GM12878 (cell line): ENCODE measurements around the gene SNX8. TPM values are rescaled to one million over a fixed set of nuclear protein-coding genes. Genes with fewer than 3 reads are reported as not detected.

Experiments
- ASH2L ChIP-seq: fragments of 300-600, 200-600 bp; sonication (generic); IDR thresholded peaks from 2 replicates; pipeline ENCODE4 v1.6.1; 2017; ENCODE audit warnings: low read depth, mild to moderate bottlenecking, borderline replicate concordance
- BACH1 ChIP-seq: fragments of 450-650 bp; IDR thresholded peaks from 2 replicates; pipeline ENCODE4 v1.6.1; 2017; ENCODE audit warnings: mild to moderate bottlenecking, borderline replicate concordance
- BCL11A ChIP-seq: IDR thresholded peaks from 2 replicates; pipeline ENCODE4 v1.6.1; 2011; ENCODE audit warnings: low read depth, low read length
- CBFB ChIP-seq: IDR thresholded peaks from 2 replicates; pipeline ENCODE4 v1.6.1; 2016; ENCODE audit warnings: antibody characterized with exemption, low read depth
- CHD1 ChIP-seq: IDR thresholded peaks from 2 replicates; pipeline ENCODE4 v1.6.1; 2012; ENCODE audit warnings: low read depth, low read length, improper control_type of control experiment
- CHD2 ChIP-seq: IDR thresholded peaks from 2 replicates; pipeline ENCODE4 v1.6.1; 2011; ENCODE audit warnings: low read depth, low read length, improper control_type of control experiment, borderline replicate concordance
- EED ChIP-seq: sonication (generic); IDR thresholded peaks from 2 replicates; pipeline ENCODE4 v1.6.1; 2016; ENCODE audit warnings: antibody characterized with exemption, low read depth
- HDAC2 ChIP-seq: fragments of 200-600 bp; sonication (generic); IDR thresholded peaks from 2 replicates; pipeline ENCODE4 v1.6.1; 2017
- NFIC ChIP-seq: IDR thresholded peaks from 2 replicates; pipeline ENCODE4 v1.6.1; 2012; ENCODE audit warnings: low read depth, mild to moderate bottlenecking, inconsistent platforms, low read length, moderate library complexity
- POLR2A ChIP-seq: IDR thresholded peaks from 2 replicates; pipeline ENCODE4 v1.6.1; 2011; ENCODE audit warnings: low read depth, mild to moderate bottlenecking, low read length
- POLR2AphosphoS5 ChIP-seq: IDR thresholded peaks from 2 replicates; pipeline ENCODE4 v1.6.1; 2011; ENCODE audit warnings: mild to moderate bottlenecking, low read length, inconsistent platforms
- SMARCA5 ChIP-seq: fragments of 450-650 bp; IDR thresholded peaks from 2 replicates; pipeline ENCODE4 v1.6.1; 2017; ENCODE audit warnings: mild to moderate bottlenecking
- WRNIP1 ChIP-seq: IDR thresholded peaks from 2 replicates; pipeline ENCODE4 v1.6.1; 2011; ENCODE audit warnings: low read depth, low read length, improper control_type of control experiment, borderline replicate concordance
- ZNF207 ChIP-seq: fragments of 450-650 bp; IDR thresholded peaks from 2 replicates; pipeline ENCODE4 v1.6.1; 2014; ENCODE audit warnings: antibody characterized with exemption, mild to moderate bottlenecking, borderline replicate concordance
- polyA plus RNA-seq, 11 experiments: library from polyadenylated mRNA; depleted of rRNA in 4 of 11; unstranded in 6 of 11; stranded (reverse) in 5 of 11; fragments of >200 nt; fragmentation: Nextera tagmentation in 4 of 11; fragmentation: Illumina TruSeq in 1 of 11; extraction: Ambion mirVana in 4 of 11; extraction: Trizol in 1 of 11; gene quantifications; 1 replicate in 1 of 11; 2 replicates in 10 of 11; pipeline versions ENCODE4 v1.2.1 to v1.2.3, GENCODE V29; 2011 to 2016; ENCODE audit warnings: inconsistent platforms in 2 of 11, missing spikeins in 2 of 11, low read depth in 1 of 11
- total RNA-seq, 4 experiments: library from RNA; depleted of rRNA in 3 of 4; stranded (reverse); fragments of >200 nt in 3 of 4; fragmentation: Illumina TruSeq in 1 of 4; extraction: Trizol in 1 of 4; gene quantifications; 2 replicates each; pipeline versions ENCODE4 v1.2.1 to v1.2.3, GENCODE V29; 2013 to 2021
- TF ChIP-seq, protein P1 (sequence below): IDR thresholded peaks from 2 replicates; pipeline ENCODE4 v1.6.1; 2012; ENCODE audit warnings: mild to moderate bottlenecking, low read depth, low read length
- TF ChIP-seq, protein P2 (sequence below): fragments of 450-650 bp; conservative IDR thresholded peaks from 2 replicates; pipeline ENCODE4 v1.6.1; 2017; ENCODE audit warnings: mild to moderate bottlenecking, moderate library complexity
- TF ChIP-seq, protein P3 (sequence below): fragments of 450-650 bp; IDR thresholded peaks from 2 replicates; pipeline ENCODE4 v1.6.1; 2016; ENCODE audit warnings: mild to moderate bottlenecking
- TF ChIP-seq, protein P4 (sequence below): fragments of 450-650 bp; IDR thresholded peaks from 2 replicates; pipeline ENCODE4 v1.6.1; 2017; ENCODE audit warnings: mild to moderate bottlenecking, moderate library complexity
- TF ChIP-seq, protein P5 (sequence below): IDR thresholded peaks from 2 replicates; pipeline ENCODE4 v1.6.1; 2011; ENCODE audit warnings: borderline replicate concordance, low read depth, mild to moderate bottlenecking, moderate library complexity, low read length; ENCODE audit not compliant: insufficient read depth, poor library complexity, severe bottlenecking

Gene SNX8
- total and polyA plus RNA-seq, 10 of the 15 experiments (the other 5 are each of a cell fraction or from before 2014, with no cell fraction given), result 6.4 to 210 (median 97.6) TPM

DNA sequence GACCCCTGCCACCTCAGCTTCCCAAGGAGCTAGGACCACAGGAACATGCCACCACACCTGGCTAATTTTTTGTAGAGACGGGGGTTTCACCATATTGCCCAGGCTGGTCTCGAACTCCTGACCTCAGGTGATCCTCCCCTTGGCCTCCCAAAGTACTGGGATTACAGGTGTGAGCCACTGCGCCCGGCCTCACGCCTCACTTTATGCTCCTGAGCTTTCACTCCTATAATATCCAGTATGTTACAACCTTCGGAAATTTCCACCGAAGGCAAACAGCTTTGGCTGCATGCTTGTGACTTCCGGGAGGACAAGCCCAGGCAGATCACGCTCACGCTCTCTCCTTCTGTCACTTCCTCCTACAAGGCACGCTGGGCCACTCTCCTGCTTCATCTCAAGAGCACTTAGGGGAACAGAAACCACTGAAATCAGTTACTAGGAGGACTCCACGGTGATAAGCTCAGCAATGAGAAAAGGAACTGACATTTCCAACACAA, 77.1 kb downstream of the SNX8 start (continued):
- peak; percentile 48; the same call in 1 of the 2 replicates for TF ChIP-seq POLR2AphosphoS5
- TF ChIP-seq BCL11A, result peak; percentile 94
- TF ChIP-seq CHD1, result peak; percentile 83; the same call in 1 of the 2 replicates
- peak; percentile 71; the same call in 1 of the 2 replicates for TF ChIP-seq CBFB
- TF ChIP-seq ASH2L, result 0 out of 2 replicates have a peak, but pooled peaks have one; percentile 39
- TF ChIP-seq ZNF207, result no peak
- TF ChIP-seq SMARCA5, result 0 out of 2 replicates have a peak, but pooled peaks have one; percentile 60
- TF ChIP-seq CHD2, result peak; percentile 63; the same call in 1 of the 2 replicates
- TF ChIP-seq, protein P1, sequence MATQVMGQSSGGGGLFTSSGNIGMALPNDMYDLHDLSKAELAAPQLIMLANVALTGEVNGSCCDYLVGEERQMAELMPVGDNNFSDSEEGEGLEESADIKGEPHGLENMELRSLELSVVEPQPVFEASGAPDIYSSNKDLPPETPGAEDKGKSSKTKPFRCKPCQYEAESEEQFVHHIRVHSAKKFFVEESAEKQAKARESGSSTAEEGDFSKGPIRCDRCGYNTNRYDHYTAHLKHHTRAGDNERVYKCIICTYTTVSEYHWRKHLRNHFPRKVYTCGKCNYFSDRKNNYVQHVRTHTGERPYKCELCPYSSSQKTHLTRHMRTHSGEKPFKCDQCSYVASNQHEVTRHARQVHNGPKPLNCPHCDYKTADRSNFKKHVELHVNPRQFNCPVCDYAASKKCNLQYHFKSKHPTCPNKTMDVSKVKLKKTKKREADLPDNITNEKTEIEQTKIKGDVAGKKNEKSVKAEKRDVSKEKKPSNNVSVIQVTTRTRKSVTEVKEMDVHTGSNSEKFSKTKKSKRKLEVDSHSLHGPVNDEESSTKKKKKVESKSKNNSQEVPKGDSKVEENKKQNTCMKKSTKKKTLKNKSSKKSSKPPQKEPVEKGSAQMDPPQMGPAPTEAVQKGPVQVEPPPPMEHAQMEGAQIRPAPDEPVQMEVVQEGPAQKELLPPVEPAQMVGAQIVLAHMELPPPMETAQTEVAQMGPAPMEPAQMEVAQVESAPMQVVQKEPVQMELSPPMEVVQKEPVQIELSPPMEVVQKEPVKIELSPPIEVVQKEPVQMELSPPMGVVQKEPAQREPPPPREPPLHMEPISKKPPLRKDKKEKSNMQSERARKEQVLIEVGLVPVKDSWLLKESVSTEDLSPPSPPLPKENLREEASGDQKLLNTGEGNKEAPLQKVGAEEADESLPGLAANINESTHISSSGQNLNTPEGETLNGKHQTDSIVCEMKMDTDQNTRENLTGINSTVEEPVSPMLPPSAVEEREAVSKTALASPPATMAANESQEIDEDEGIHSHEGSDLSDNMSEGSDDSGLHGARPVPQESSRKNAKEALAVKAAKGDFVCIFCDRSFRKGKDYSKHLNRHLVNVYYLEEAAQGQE, result 0 out of 2 replicates have a peak, but pooled peaks have one; percentile 17
- TF ChIP-seq, protein P2, sequence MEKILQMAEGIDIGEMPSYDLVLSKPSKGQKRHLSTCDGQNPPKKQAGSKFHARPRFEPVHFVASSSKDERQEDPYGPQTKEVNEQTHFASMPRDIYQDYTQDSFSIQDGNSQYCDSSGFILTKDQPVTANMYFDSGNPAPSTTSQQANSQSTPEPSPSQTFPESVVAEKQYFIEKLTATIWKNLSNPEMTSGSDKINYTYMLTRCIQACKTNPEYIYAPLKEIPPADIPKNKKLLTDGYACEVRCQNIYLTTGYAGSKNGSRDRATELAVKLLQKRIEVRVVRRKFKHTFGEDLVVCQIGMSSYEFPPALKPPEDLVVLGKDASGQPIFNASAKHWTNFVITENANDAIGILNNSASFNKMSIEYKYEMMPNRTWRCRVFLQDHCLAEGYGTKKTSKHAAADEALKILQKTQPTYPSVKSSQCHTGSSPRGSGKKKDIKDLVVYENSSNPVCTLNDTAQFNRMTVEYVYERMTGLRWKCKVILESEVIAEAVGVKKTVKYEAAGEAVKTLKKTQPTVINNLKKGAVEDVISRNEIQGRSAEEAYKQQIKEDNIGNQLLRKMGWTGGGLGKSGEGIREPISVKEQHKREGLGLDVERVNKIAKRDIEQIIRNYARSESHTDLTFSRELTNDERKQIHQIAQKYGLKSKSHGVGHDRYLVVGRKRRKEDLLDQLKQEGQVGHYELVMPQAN, result 0 out of 2 replicates have a peak, but pooled peaks have one; percentile 16
- TF ChIP-seq, protein P3, sequence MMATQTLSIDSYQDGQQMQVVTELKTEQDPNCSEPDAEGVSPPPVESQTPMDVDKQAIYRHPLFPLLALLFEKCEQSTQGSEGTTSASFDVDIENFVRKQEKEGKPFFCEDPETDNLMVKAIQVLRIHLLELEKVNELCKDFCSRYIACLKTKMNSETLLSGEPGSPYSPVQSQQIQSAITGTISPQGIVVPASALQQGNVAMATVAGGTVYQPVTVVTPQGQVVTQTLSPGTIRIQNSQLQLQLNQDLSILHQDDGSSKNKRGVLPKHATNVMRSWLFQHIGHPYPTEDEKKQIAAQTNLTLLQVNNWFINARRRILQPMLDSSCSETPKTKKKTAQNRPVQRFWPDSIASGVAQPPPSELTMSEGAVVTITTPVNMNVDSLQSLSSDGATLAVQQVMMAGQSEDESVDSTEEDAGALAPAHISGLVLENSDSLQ, result peak; percentile 56
- no peak for TF ChIP-seq HDAC2
- TF ChIP-seq, protein P4, sequence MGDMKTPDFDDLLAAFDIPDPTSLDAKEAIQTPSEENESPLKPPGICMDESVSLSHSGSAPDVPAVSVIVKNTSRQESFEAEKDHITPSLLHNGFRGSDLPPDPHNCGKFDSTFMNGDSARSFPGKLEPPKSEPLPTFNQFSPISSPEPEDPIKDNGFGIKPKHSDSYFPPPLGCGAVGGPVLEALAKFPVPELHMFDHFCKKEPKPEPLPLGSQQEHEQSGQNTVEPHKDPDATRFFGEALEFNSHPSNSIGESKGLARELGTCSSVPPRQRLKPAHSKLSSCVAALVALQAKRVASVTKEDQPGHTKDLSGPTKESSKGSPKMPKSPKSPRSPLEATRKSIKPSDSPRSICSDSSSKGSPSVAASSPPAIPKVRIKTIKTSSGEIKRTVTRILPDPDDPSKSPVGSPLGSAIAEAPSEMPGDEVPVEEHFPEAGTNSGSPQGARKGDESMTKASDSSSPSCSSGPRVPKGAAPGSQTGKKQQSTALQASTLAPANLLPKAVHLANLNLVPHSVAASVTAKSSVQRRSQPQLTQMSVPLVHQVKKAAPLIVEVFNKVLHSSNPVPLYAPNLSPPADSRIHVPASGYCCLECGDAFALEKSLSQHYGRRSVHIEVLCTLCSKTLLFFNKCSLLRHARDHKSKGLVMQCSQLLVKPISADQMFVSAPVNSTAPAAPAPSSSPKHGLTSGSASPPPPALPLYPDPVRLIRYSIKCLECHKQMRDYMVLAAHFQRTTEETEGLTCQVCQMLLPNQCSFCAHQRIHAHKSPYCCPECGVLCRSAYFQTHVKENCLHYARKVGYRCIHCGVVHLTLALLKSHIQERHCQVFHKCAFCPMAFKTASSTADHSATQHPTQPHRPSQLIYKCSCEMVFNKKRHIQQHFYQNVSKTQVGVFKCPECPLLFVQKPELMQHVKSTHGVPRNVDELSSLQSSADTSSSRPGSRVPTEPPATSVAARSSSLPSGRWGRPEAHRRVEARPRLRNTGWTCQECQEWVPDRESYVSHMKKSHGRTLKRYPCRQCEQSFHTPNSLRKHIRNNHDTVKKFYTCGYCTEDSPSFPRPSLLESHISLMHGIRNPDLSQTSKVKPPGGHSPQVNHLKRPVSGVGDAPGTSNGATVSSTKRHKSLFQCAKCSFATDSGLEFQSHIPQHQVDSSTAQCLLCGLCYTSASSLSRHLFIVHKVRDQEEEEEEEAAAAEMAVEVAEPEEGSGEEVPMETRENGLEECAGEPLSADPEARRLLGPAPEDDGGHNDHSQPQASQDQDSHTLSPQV, result peak; percentile 91
- TF ChIP-seq POLR2A, result peak; percentile 49
- TF ChIP-seq NFIC, result peak; percentile 89
- TF ChIP-seq, protein P5, sequence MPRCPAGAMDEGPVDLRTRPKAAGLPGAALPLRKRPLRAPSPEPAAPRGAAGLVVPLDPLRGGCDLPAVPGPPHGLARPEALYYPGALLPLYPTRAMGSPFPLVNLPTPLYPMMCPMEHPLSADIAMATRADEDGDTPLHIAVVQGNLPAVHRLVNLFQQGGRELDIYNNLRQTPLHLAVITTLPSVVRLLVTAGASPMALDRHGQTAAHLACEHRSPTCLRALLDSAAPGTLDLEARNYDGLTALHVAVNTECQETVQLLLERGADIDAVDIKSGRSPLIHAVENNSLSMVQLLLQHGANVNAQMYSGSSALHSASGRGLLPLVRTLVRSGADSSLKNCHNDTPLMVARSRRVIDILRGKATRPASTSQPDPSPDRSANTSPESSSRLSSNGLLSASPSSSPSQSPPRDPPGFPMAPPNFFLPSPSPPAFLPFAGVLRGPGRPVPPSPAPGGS, result peak; percentile 55
- peak; percentile 90 for TF ChIP-seq EED
- TF ChIP-seq BACH1, result peak; percentile 66; the same call in 1 of the 2 replicates
- TF ChIP-seq WRNIP1, result no peak
